OCI-LY7 (cell line): Measurements from ENCODE around the gene SBF1. TPM values are rescaled to one million over a fixed set of nuclear protein-coding genes. Genes with fewer than 3 reads are reported as not detected.

ENCODE experiments used
- BruUV-seq: library from RNA; stranded (reverse); fragments of 400-500 nt; replicated peaks from 2 replicates; lab custom pipeline; 2021; lab: Mats Ljungman, UMichigan
- CTCF ChIA-PET: fragments of 300-600 bp; sonication (Branson Sonifier 250); formaldehyde crosslinking; loops from one replicate; lab custom pipeline; 2022; ENCODE audit warnings: antibody characterized with exemption; ENCODE audit not compliant: unreplicated experiment; lab: Charles Lee
- POLR2A ChIA-PET: fragments of 300-600 bp; sonication (Branson Sonifier 250); formaldehyde crosslinking; loops from one replicate; lab custom pipeline; 2022; ENCODE audit warnings: antibody characterized with exemption; lab: Charles Lee
- DNase-seq: peaks from one replicate; pipeline ENCODE4 v3.0.0-alpha.2; 2015; ENCODE audit warnings: low spot score
- H2AFZ ChIP-seq: fragments of 200-600 bp; sonication (generic), shearing (Covaris generic); 2 replicates; pipeline ENCODE4 v1.6.1; 2014; ENCODE audit warnings: mild to moderate bottlenecking, antibody characterized with exemption, low read length, moderate library complexity
- H3K27ac ChIP-seq: fragments of 200-600 bp; sonication (generic); 2 replicates; pipeline ENCODE4 v1.5.1; 2014; ENCODE audit warnings: mixed run types, low read depth, mild to moderate bottlenecking, moderate library complexity, low read length, inconsistent platforms; ENCODE audit not compliant: poor library complexity, severe bottlenecking
- H3K36me3 ChIP-seq: fragments of 200-600 bp; sonication (generic); 2 replicates; pipeline ENCODE4 v1.6.1; 2014; ENCODE audit warnings: mild to moderate bottlenecking, antibody characterized with exemption, low read length, moderate library complexity, mixed read lengths; ENCODE audit not compliant: insufficient read depth
- H3K4me1 ChIP-seq: fragments of 200-600 bp; sonication (generic); 2 replicates; pipeline ENCODE4 v1.5.1; 2014; ENCODE audit warnings: mild to moderate bottlenecking, low read length; ENCODE audit not compliant: insufficient read depth, poor library complexity, severe bottlenecking
- H3K4me2 ChIP-seq: fragments of 200-600 bp; sonication (generic); 2 replicates; pipeline ENCODE4 v1.6.1; 2014; ENCODE audit warnings: mild to moderate bottlenecking, low read length
- H3K4me3 ChIP-seq: fragments of 200-600 bp; sonication (generic); 2 replicates; pipeline ENCODE4 v1.5.1; 2014; ENCODE audit warnings: mild to moderate bottlenecking, low read depth, low read length; ENCODE audit not compliant: poor library complexity, severe bottlenecking
- H3K79me2 ChIP-seq: fragments of 200-600 bp; sonication (generic); 2 replicates; pipeline ENCODE4 v1.6.1; 2016; ENCODE audit warnings: low read depth, mild to moderate bottlenecking, low read length, moderate library complexity, mixed read lengths; ENCODE audit not compliant: insufficient read depth
- H3K9me2 ChIP-seq: fragments of 200-600 bp; sonication (generic); 2 replicates; pipeline ENCODE4 v1.6.1; 2016; ENCODE audit warnings: mild to moderate bottlenecking, low read length, mixed read lengths; ENCODE audit not compliant: insufficient read depth
- H3K9me3 ChIP-seq: fragments of 200-600 bp; sonication (generic); 2 replicates; pipeline ENCODE4 v1.6.1; 2014; ENCODE audit warnings: mild to moderate bottlenecking, mixed run types, low read length, mixed read lengths
- H4K20me1 ChIP-seq: fragments of 200-600 bp; sonication (generic); 2 replicates; pipeline ENCODE4 v1.6.1; 2014; ENCODE audit warnings: mild to moderate bottlenecking, antibody characterized with exemption, low read length, moderate library complexity, mixed read lengths; ENCODE audit not compliant: insufficient read depth
- EZH2phosphoT487 ChIP-seq: fragments of 200-600 bp; sonication (generic); IDR thresholded peaks from 2 replicates; pipeline ENCODE4 v1.6.1; 2018; ENCODE audit warnings: low read depth, borderline replicate concordance, mild to moderate bottlenecking, mixed run types, antibody characterized with exemption, low read length, moderate library complexity, mixed read lengths
- intact Hi-C: fragments of 100-400 bp; cut with micrococcal nuclease; formaldehyde crosslinking; loops from one replicate; pipeline ENCODE4 v1.10.0; 2022; ENCODE audit not compliant: unreplicated experiment
- total RNA-seq, 2 experiments: library from RNA; depleted of rRNA in 1 of 2; stranded (reverse); fragments of >200 nt in 1 of 2; shearing (Covaris generic) in 1 of 2; gene quantifications; 2 replicates each; pipeline ENCODE4 v1.2.3, GENCODE V29; 2014 to 2022
- TF ChIP-seq, protein P1 (sequence below): fragments of 200-600 bp; sonication (generic); conservative IDR thresholded peaks from 2 replicates; pipeline ENCODE4 v1.5.1; 2014; ENCODE audit warnings: mild to moderate bottlenecking, antibody characterized with exemption, low read length, moderate library complexity, mixed read lengths

Gene SBF1
- total RNA-seq, 2 experiments from 2014 or later: 177 to 181 TPM

DNA sequence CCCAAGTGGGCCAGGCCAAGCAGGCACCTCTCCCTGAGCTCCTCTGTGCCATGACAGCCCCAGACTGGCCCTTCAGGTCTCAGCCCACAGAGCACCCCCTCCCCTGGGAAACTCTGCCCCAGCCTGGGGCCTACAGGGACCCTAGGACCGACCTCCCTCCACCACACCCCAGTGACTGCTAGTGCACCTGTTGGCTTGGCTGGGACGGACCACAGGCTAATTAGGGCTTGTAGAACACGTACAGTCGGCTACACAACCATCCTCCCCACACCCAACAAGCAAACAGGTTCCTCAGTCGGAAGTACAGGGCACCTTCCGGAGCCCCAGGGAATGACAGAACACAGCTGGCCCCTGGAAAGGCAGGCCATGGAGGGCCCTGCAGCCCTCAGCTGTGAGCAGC is 4.3 kb downstream of the SBF1 start:
- Histone ChIP-seq H3K4me3 (peak overlapping the region; percentile 96), H3K36me3 (peaks cover 48% of the 10 kb centered on the region), H3K9me3 (no peaks in the 10 kb centered on the region), H4K20me1 (peaks cover 6% of the 10 kb centered on the region; the same call in 1 of the 2 replicates), H3K4me2 (peak overlapping the region; percentile 99), H2AFZ (no peak overlapping the region), H3K9me2 (no peaks in the 10 kb centered on the region), H3K4me1 (peaks cover 73% of the 10 kb centered on the region), H3K27ac (peak overlapping the region; percentile 95), H3K79me2 (peaks cover 64% of the 10 kb centered on the region)
- TF ChIP-seq EZH2phosphoT487: no peak
- TF ChIP-seq, protein P1, sequence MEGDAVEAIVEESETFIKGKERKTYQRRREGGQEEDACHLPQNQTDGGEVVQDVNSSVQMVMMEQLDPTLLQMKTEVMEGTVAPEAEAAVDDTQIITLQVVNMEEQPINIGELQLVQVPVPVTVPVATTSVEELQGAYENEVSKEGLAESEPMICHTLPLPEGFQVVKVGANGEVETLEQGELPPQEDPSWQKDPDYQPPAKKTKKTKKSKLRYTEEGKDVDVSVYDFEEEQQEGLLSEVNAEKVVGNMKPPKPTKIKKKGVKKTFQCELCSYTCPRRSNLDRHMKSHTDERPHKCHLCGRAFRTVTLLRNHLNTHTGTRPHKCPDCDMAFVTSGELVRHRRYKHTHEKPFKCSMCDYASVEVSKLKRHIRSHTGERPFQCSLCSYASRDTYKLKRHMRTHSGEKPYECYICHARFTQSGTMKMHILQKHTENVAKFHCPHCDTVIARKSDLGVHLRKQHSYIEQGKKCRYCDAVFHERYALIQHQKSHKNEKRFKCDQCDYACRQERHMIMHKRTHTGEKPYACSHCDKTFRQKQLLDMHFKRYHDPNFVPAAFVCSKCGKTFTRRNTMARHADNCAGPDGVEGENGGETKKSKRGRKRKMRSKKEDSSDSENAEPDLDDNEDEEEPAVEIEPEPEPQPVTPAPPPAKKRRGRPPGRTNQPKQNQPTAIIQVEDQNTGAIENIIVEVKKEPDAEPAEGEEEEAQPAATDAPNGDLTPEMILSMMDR: no peak
- DNase-seq: peak; percentile 93
- POLR2A ChIA-PET: interaction anchor here (0.7 to 1.9 kb wide), 7 partner anchors 18 to 177 kb away, joined by 3 to 7 read pairs (median 4); partner anchors contain the start of genes LMF2 and NCAPH2
- no TSS peak for BruUV-seq
- intact Hi-C loops: loop anchor here (1.0 to 10.0 kb wide), 4 partner anchors 150 to 278 kb away; partner anchors contain the start of genes ARSA and TUBGCP6
- CTCF ChIA-PET: interaction anchor here (0.7 to 2.5 kb wide), 3 partner anchors 37 to 151 kb away, joined by 4 to 7 read pairs (median 6); partner anchors contain the start of genes LMF2, NCAPH2 and SCO2

DNA sequence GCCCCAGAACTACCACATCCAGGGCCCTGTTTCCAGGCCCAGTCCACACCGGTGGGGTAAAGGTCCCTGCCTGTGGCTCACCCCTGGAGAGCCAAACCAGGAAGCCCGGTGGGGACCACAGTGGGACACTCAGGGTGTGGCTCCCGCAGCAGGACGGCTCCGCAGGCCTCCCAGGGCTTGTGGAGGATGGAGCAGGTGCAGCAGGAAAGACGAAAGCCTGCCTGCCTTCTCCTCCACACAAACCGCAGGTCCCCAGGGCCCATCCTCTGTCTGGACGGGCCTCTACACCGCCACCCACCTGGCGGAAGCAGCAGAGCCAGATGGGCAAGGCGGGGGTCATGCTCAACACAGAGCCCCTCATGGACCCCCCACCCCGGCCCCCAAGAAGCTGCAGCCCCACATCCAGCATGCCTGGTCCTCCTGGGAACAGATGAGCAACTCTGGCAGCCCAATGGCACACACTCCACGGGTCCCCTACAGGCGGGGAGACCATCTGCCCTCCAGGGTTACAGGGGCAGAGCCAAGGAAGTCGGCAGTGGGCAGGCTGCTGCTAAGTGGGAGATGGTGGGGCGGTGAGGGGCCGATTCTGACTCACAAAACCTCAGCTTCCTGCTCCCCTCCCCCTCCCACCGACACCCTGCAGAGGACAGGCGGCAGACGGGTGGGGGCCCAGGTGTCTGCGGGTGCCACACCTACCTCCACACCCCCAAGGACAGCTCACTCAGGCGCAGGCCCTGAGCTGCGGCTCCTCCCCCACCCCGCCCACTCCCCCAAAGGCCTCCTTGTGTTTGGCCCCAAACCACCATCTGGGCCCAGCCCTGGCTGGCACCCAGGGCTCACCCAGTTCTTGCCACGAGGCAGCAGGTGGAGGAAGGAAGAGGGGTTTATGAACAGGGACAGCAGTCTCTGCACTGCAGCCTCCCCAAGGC is 5.2 kb downstream of the SBF1 start:
- BruUV-seq: no TSS peak
- Histone ChIP-seq H2AFZ (no peak overlapping the region), H3K9me3 (no peaks in the 10 kb centered on the region), H3K4me1 (peaks cover 68% of the 10 kb centered on the region), H4K20me1 (peaks cover 6% of the 10 kb centered on the region; the same call in 1 of the 2 replicates), H3K4me3 (peak overlapping the region; percentile 96), H3K4me2 (peak overlapping the region; percentile 99), H3K36me3 (peaks cover 57% of the 10 kb centered on the region), H3K9me2 (no peaks in the 10 kb centered on the region), H3K79me2 (peaks cover 64% of the 10 kb centered on the region), H3K27ac (peak overlapping the region; percentile 95)
- POLR2A ChIA-PET: interaction anchor here (1.0 to 1.9 kb wide), 7 partner anchors 18 to 176 kb away, joined by 3 to 7 read pairs (median 4); partner anchors contain the start of genes LMF2 and NCAPH2
- TF ChIP-seq EZH2phosphoT487: no peak
- TF ChIP-seq, protein P1: 0 out of 2 replicates have a peak, but pooled peaks have one; percentile 21
- DNase-seq: peak; percentile 98
- CTCF ChIA-PET: interaction anchor here (1.3 to 2.5 kb wide), 2 partner anchors 56 to 152 kb away, joined by 6 to 7 read pairs; partner anchors contain the start of gene SCO2
- intact Hi-C loops: loop anchor here (1.0 to 10.0 kb wide), 6 partner anchors 20 to 277 kb away; partner anchors contain the start of genes ARSA, SCO2 and TUBGCP6
